Heart left ventricle (tissue), 13 donors: ENCODE measurements around the gene PARN.

Experiments
- POLR2A ChIP-seq, 2 donors: fragments of 450-650 bp; IDR thresholded peaks; one replicate each; pipeline ENCODE4 v1.6.1; 2017; ENCODE audit warnings: antibody characterized with exemption in 2 of 2, mild to moderate bottlenecking in 2 of 2, moderate library complexity in 2 of 2
- TF ChIP-seq, protein P1 (sequence below), 12 donors: fragments of 200-600 bp; sonication (generic) in 4 of 12; IDR thresholded peaks; one replicate each; pipeline versions ENCODE4 v1.5.0 to v1.8.0; 2018 to 2022; ENCODE audit warnings: antibody characterized with exemption in 12 of 12, mild to moderate bottlenecking in 5 of 12
- donor health status: ischemic (EF 13 %, LVEDD 7.1; RV severe dilation, severe dysfunction).
- donor health status: DM: no; HTN: yes; CAD: no.
- donor health status: DM: no; HTN: no; CAD: no.
- donor health status: ischemic (EF 25% LVEDD 6.9; RV normal size, moderate dysfunction).
- donor health status: ischemic (EF 25% LVEDD 5.7; RV mildly dilated, moderate dysfunction).
- donor health status: ischemic (EF 35%, LVEDD 5.7; RV mildly dilated, moderate dysfunction).
- donor health status: nonischemic (EF 11% LVEDD 7.7; RV severe dilation, severe dysfunction).
- donor health status: DM: yes; HTN: yes; CAD: no.
- donor health status: PGD.
- donor health status: ischemic (EF 29% LVEDD 5.4; RV normal size, mild dysfunction).
- donor health status: nonischemic (EF 23%, LVEDD 6.1; RV moderate dilation, normal function).

DNA sequence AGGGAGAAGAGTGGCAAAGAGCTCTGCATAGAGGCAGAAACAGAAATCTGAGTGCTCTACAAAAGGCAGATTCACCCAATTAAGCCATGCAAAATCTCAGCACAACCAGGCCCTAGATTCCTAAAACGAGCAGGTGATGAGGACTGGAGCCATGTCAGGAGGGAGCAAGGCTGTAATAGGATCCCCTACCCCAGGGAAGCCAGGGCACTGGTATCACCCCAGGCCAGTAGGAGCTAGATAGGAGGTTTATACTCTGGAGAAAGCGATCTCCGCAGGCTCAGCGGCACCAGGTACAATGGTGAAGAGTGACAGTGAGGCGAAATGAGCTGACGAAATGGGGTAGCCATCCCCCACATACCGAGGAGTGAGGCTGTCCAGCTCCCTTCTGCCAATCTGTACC lies 171.5 kb downstream of the PARN start:
- TF ChIP-seq POLR2A (IDR thresholded peaks at IDR 0.05): no peak
- TF ChIP-seq, protein P1, sequence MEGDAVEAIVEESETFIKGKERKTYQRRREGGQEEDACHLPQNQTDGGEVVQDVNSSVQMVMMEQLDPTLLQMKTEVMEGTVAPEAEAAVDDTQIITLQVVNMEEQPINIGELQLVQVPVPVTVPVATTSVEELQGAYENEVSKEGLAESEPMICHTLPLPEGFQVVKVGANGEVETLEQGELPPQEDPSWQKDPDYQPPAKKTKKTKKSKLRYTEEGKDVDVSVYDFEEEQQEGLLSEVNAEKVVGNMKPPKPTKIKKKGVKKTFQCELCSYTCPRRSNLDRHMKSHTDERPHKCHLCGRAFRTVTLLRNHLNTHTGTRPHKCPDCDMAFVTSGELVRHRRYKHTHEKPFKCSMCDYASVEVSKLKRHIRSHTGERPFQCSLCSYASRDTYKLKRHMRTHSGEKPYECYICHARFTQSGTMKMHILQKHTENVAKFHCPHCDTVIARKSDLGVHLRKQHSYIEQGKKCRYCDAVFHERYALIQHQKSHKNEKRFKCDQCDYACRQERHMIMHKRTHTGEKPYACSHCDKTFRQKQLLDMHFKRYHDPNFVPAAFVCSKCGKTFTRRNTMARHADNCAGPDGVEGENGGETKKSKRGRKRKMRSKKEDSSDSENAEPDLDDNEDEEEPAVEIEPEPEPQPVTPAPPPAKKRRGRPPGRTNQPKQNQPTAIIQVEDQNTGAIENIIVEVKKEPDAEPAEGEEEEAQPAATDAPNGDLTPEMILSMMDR (IDR thresholded peaks at IDR 0.05): no peak
